ENCODE results near the gene INPP5F. TPM values are rescaled to one million over a fixed set of nuclear protein-coding genes. Genes with fewer than 3 reads are reported as not detected.

The INPP5F gene
- total and polyA plus RNA-seq, 4 donors = 5.6 to 22.9 (median 10.1) TPM

DNA sequence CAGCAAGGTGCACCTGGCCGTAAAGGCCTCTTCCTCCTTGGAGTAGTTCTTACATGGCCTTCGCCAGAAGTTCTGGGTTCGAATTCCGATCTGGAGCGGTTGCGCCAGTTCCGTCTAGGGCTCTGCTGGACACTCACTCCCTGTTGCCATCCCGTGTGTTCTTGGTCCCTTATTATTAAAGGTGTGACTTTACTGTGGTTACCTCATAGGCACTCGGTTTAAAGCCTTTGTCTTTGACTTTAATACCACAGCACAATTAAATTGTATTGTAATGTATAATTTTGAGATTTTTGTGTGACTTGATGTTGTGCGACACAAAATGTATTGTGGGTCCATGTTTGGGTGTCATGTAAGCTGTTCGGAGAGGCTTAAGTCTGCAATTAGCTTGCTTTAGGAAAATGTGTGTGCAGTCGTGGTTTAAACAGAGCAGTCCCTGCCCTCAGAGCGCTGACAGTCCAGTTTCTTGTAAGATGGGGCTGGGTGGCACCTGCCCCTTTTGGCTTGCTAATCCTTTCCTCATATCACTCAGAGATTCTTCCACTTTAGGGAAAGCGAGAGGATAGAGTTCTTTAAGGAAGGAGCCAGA is 919 bp downstream of the INPP5F start:
- Histone ChIP-seq H3K9ac (ENCODE audit: insufficient read depth in 1 of 2, low read length in 2 of 2) (peak overlapping the region in 1 of 2 donors; percentile 17), H3K36me3 (ENCODE audit: control insufficient read depth in 4 of 4, insufficient read depth in 4 of 4, low read length in 4 of 4) (no peaks in the 10 kb centered on the region), H3K27ac (ENCODE audit: low read depth in 1 of 2, low read length in 1 of 2) (peak overlapping the region; percentile 84 to 93), H3K4me1 (ENCODE audit: control insufficient read depth in 5 of 5, insufficient read depth in 5 of 5, low read length in 5 of 5) (peaks cover 0 to 15% (median 4%) of the 10 kb centered on the region in 5 donors), H3K4me3 (peak overlapping the region; percentile 86), H3K9me3 (ENCODE audit: control insufficient read depth in 4 of 4, insufficient read depth in 3 of 4, low read length in 3 of 4) (no peaks in the 10 kb centered on the region), H3K27me3 (ENCODE audit: control insufficient read depth in 3 of 3, insufficient read depth in 3 of 3, low read length in 2 of 3) (no peaks in the 10 kb centered on the region)
- TF ChIP-seq, protein P1, sequence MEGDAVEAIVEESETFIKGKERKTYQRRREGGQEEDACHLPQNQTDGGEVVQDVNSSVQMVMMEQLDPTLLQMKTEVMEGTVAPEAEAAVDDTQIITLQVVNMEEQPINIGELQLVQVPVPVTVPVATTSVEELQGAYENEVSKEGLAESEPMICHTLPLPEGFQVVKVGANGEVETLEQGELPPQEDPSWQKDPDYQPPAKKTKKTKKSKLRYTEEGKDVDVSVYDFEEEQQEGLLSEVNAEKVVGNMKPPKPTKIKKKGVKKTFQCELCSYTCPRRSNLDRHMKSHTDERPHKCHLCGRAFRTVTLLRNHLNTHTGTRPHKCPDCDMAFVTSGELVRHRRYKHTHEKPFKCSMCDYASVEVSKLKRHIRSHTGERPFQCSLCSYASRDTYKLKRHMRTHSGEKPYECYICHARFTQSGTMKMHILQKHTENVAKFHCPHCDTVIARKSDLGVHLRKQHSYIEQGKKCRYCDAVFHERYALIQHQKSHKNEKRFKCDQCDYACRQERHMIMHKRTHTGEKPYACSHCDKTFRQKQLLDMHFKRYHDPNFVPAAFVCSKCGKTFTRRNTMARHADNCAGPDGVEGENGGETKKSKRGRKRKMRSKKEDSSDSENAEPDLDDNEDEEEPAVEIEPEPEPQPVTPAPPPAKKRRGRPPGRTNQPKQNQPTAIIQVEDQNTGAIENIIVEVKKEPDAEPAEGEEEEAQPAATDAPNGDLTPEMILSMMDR (IDR thresholded peaks at IDR 0.05; ENCODE audit: control extremely low read depth, extremely low read depth) = no peak
- DNase-seq (peak in 2 of 3 donors; percentile 18 to 19), ATAC-seq (ENCODE audit: insufficient read depth, low FRiP score) (no peak)
- 48 to 53% methylated on average over 14 of the region's 14 CpGs for WGBS, 2 donors

GRCh38 chr10:119728172-119728800 is 2.4 kb downstream of the INPP5F start:
- no peak overlapping the region for H3K4me3 ChIP-seq
- no peak overlapping the region for H3K27ac ChIP-seq (ENCODE audit: low read depth in 1 of 2, low read length in 1 of 2)
- 47 to 78% methylated on average over 3 of the region's 3 CpGs for WGBS, 2 donors
- TF ChIP-seq, protein P1 (IDR thresholded peaks at IDR 0.05; ENCODE audit: control extremely low read depth, extremely low read depth) = no peak
- no peaks in the 10 kb centered on the region for H3K9me3 ChIP-seq (ENCODE audit: control insufficient read depth in 4 of 4, insufficient read depth in 3 of 4, low read length in 3 of 4)
- ATAC-seq (ENCODE audit: insufficient read depth, low FRiP score) = no peak
- no peaks in the 10 kb centered on the region for H3K27me3 ChIP-seq (ENCODE audit: control insufficient read depth in 3 of 3, insufficient read depth in 3 of 3, low read length in 2 of 3)
- no peak overlapping the region for H3K9ac ChIP-seq (ENCODE audit: insufficient read depth in 1 of 2, low read length in 2 of 2)
- DNase-seq = no peak
- peaks cover 0 to 15% (median 4%) of the 10 kb centered on the region in 5 donors for H3K4me1 ChIP-seq (ENCODE audit: control insufficient read depth in 5 of 5, insufficient read depth in 5 of 5, low read length in 5 of 5)
- H3K36me3 ChIP-seq (ENCODE audit: control insufficient read depth in 4 of 4, insufficient read depth in 4 of 4, low read length in 4 of 4) = no peaks in the 10 kb centered on the region

DNA sequence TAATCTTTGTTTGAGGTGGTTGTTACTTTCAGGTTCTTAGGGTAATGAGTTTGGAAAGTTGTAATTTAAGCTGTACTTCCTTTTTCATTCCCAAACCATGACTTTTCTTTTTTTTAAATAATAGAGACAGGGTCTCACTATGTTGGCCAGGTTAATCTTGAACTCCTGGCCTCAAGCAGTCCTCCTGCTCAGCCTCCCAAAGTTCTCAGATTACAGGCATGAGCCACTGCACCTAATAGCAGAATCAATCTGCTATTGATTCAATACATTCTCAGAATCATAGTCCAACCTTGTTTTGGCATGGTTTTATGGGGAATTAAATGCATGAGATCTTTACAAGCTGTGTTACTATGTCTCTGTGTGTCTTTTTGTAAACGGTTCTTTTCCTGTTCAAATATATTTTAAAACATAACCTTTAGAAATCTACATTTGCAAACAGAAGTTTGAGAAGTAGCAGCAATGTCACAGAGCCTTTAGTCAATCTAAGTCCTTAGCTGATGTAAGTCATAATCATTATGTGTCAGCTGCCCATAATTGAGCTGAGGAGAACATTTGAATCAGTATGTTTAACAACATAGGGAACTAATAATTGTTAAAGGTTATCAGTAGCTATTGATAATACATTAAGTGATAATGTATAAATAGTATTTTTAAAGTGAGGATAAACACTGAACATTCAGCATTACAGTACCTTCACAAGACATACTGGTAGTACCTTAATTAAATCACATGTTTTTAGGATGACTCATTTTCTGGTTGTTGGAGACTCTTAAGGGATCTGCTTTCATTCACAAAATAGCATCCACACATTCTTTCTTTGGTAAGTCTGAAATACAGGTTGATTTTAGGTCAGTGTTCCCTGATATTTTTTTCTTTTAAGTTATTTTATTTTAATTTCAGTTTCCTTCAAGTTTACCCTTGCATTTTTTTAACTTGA is 8.8 kb downstream of the INPP5F start:
- Histone ChIP-seq H3K4me1 (ENCODE audit: control insufficient read depth in 5 of 5, insufficient read depth in 5 of 5, low read length in 5 of 5) (peaks cover 0 to 7% (median 0%) of the 10 kb centered on the region in 5 donors), H3K9me3 (ENCODE audit: control insufficient read depth in 4 of 4, insufficient read depth in 3 of 4, low read length in 3 of 4) (no peaks in the 10 kb centered on the region), H3K36me3 (ENCODE audit: control insufficient read depth in 4 of 4, insufficient read depth in 4 of 4, low read length in 4 of 4) (no peaks in the 10 kb centered on the region), H3K9ac (ENCODE audit: insufficient read depth in 1 of 2, low read length in 2 of 2) (no peak overlapping the region), H3K4me3 (no peak overlapping the region), H3K27me3 (ENCODE audit: control insufficient read depth in 3 of 3, insufficient read depth in 3 of 3, low read length in 2 of 3) (no peaks in the 10 kb centered on the region), H3K27ac (ENCODE audit: low read depth in 1 of 2, low read length in 1 of 2) (no peak overlapping the region)
- WGBS, 2 donors = 31 to 74% methylated on average over 1 of the region's 1 CpG
- DNase-seq (no peak), ATAC-seq (ENCODE audit: insufficient read depth, low FRiP score) (no peak)
- TF ChIP-seq, protein P1 (IDR thresholded peaks at IDR 0.05; ENCODE audit: control extremely low read depth, extremely low read depth) = no peak
